GM11168 (cell line): Measurements from ENCODE around the gene CATSPER3.

Experiments used
- in situ Hi-C: fragments of 300-500 bp; cut with MboI; formaldehyde crosslinking; loops from one replicate; pipeline ENCODE4 v1.12.0; 2022; ENCODE audit warnings: low sequenced_read_pairs; ENCODE audit not compliant: unreplicated experiment

CATSPER3 gene

GRCh38 chr5:135038205-135038812 lies 70.6 kb downstream of the CATSPER3 start:
- in situ Hi-C loops, result no loop called here

GRCh38 chr5:135038813-135039270 lies 71.1 kb downstream of the CATSPER3 start:
- in situ Hi-C loops, result no loop called here

- in situ Hi-C loops, result no loop called here
Measured at GRCh38 chr5:135039271-135040033, 71.7 kb downstream of the CATSPER3 start.

- in situ Hi-C loops, result no loop called here
Measured at GRCh38 chr5:135040034-135040332, 72.3 kb downstream of the CATSPER3 start.

- in situ Hi-C loops, result no loop called here
Measured at GRCh38 chr5:135040333-135041144, 72.8 kb downstream of the CATSPER3 start.

GRCh38 chr5:135041145-135041587 lies 73.5 kb downstream of the CATSPER3 start:
- in situ Hi-C loops, result no loop called here

- in situ Hi-C loops, result no loop called here
Measured at GRCh38 chr5:135041726-135042125, 74.0 kb downstream of the CATSPER3 start.

GRCh38 chr5:135042595-135042994 lies 74.9 kb downstream of the CATSPER3 start:
- in situ Hi-C loops, result no loop called here

GRCh38 chr5:135045488-135045887 lies 77.8 kb downstream of the CATSPER3 start:
- in situ Hi-C loops, result no loop called here

GRCh38 chr5:135046661-135047346 lies 79.1 kb downstream of the CATSPER3 start:
- in situ Hi-C loops, result no loop called here

GRCh38 chr5:135047347-135047695 lies 79.6 kb downstream of the CATSPER3 start:
- in situ Hi-C loops, result no loop called here

GRCh38 chr5:135048286-135048685 lies 80.6 kb downstream of the CATSPER3 start:
- in situ Hi-C loops, result no loop called here

- in situ Hi-C loops, result no loop called here
Measured at GRCh38 chr5:135048930-135049329, 81.2 kb downstream of the CATSPER3 start.

GRCh38 chr5:135050244-135050767 lies 82.6 kb downstream of the CATSPER3 start:
- in situ Hi-C loops, result no loop called here

GRCh38 chr5:135051399-135051798 lies 83.7 kb downstream of the CATSPER3 start:
- in situ Hi-C loops, result no loop called here

GRCh38 chr5:135051872-135052271 lies 84.2 kb downstream of the CATSPER3 start:
- in situ Hi-C loops, result no loop called here

GRCh38 chr5:135052511-135053145 lies 84.9 kb downstream of the CATSPER3 start:
- in situ Hi-C loops, result no loop called here

GRCh38 chr5:135053278-135053677 lies 85.6 kb downstream of the CATSPER3 start:
- in situ Hi-C loops, result no loop called here

- in situ Hi-C loops, result no loop called here
Measured at GRCh38 chr5:135053989-135054388, 86.3 kb downstream of the CATSPER3 start.

- in situ Hi-C loops, result no loop called here
Measured at GRCh38 chr5:135054546-135054945, 86.8 kb downstream of the CATSPER3 start.
